OCI-LY1 (cell line): ENCODE data around the gene RAB9B.

Source experiments
- CTCF ChIP-seq: fragments of 200-600 bp; sonication (generic), shearing (Covaris generic); IDR thresholded peaks from 2 replicates; pipeline ENCODE4 v1.5.1; 2017; ENCODE audit warnings: mild to moderate bottlenecking, antibody characterized with exemption, low read length, moderate library complexity, mixed read lengths
- EZH2 ChIP-seq: fragments of 200-600 bp; sonication (generic), shearing (Covaris generic); IDR thresholded peaks from 2 replicates; pipeline ENCODE4 v1.8.0; 2017; ENCODE audit warnings: borderline replicate concordance, mixed run types, mild to moderate bottlenecking, antibody characterized with exemption, low read length, moderate library complexity, mixed read lengths

- no peak for TF ChIP-seq CTCF
- TF ChIP-seq EZH2 = no peak
These were observed 25.1 kb downstream of the RAB9B start for GRCh38 chrX:103806862-103807474.
